Activated CD8-positive, alpha-beta T cell treated with anti-CD3 and anti-CD28 coated beads for 36 hours (primary cell): ENCODE measurements around the gene NKX2-8. TPM values are rescaled to one million over a fixed set of nuclear protein-coding genes. Genes with fewer than 3 reads are reported as not detected.

Source experiments
- ATAC-seq: fragments of 200-7000 bp; cut with Tn5 transposase; one replicate; pipeline ENCODE4 v1.10.0; 2021; ENCODE audit warnings: mild to moderate bottlenecking, moderate library complexity
- CTCF ChIA-PET: fragments of 350-600 bp; sonication (Branson Sonifier 250); formaldehyde crosslinking; loops from one replicate; lab custom pipeline; 2021; ENCODE audit warnings: antibody characterized with exemption; lab: Charles Lee
- POLR2A ChIA-PET: fragments of 350-600 bp; sonication (Branson Sonifier 250); formaldehyde crosslinking; loops from one replicate; lab custom pipeline; 2021; ENCODE audit warnings: antibody characterized with exemption; lab: Charles Lee
- DNase-seq: peaks from one replicate; pipeline ENCODE4 v3.0.0-alpha.2; 2020
- H3K27ac Mint-ChIP-seq: one replicate; pipeline ENCODE4 v1.8.0; 2021; ENCODE audit warnings: mild to moderate bottlenecking, mixed read lengths
- H3K27me3 Mint-ChIP-seq: one replicate; pipeline ENCODE4 v1.8.0; 2021; ENCODE audit warnings: mixed read lengths
- H3K36me3 Mint-ChIP-seq: one replicate; pipeline ENCODE4 v1.8.0; 2021; ENCODE audit warnings: low read depth, mixed read lengths
- H3K4me1 Mint-ChIP-seq: one replicate; pipeline ENCODE4 v1.8.0; 2021; ENCODE audit warnings: low read depth, mixed read lengths
- H3K4me3 Mint-ChIP-seq: one replicate; pipeline ENCODE4 v1.8.0; 2021; ENCODE audit warnings: mild to moderate bottlenecking, moderate library complexity, mixed read lengths
- H3K9me3 Mint-ChIP-seq: one replicate; pipeline ENCODE4 v1.8.0; 2021; ENCODE audit warnings: mixed read lengths
- intact Hi-C: fragments of 100-400 bp; cut with micrococcal nuclease; formaldehyde crosslinking; loops from one replicate; pipeline ENCODE4 v1.10.0; 2022
- total RNA-seq, 2 experiments: library from RNA; stranded (reverse); gene quantifications; one replicate each; pipeline ENCODE4 v1.2.3, GENCODE V29; 2021
- TF ChIP-seq, protein P1 (sequence below): fragments of 200-600 bp; IDR thresholded peaks from one replicate; pipeline ENCODE4 v1.8.0; 2022; ENCODE audit warnings: antibody characterized with exemption, mild to moderate bottlenecking

The NKX2-8 gene
- total RNA-seq, 2 experiments from 2014 or later = not detected

DNA sequence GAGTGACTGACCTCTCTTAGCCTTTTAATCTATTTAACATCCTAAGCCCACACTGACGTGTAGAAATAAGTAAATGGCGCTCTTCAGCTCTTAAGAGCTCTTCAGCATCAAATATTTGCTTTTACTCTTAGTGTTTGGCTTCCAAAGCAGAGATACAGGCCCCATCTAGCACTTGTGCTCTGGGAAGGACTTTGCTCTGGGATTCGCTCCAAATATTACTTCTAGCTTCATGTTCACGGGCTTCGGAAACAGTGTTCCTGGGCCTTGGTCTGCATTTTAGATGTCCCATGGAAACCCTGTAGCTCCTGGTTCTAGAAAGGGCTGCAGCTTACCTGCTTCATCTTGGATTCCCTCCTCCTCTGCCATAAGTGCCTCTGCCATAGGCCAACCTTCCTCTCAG, 2.7 kb upstream of the NKX2-8 start:
- ChIA-PET CTCF (interaction anchor here (1.6 kb wide), 1 partner anchor 32 kb away, joined by 5 read pairs; no protein-coding TSS in a partner anchor), POLR2A (no interaction called here)
- TF ChIP-seq, protein P1, sequence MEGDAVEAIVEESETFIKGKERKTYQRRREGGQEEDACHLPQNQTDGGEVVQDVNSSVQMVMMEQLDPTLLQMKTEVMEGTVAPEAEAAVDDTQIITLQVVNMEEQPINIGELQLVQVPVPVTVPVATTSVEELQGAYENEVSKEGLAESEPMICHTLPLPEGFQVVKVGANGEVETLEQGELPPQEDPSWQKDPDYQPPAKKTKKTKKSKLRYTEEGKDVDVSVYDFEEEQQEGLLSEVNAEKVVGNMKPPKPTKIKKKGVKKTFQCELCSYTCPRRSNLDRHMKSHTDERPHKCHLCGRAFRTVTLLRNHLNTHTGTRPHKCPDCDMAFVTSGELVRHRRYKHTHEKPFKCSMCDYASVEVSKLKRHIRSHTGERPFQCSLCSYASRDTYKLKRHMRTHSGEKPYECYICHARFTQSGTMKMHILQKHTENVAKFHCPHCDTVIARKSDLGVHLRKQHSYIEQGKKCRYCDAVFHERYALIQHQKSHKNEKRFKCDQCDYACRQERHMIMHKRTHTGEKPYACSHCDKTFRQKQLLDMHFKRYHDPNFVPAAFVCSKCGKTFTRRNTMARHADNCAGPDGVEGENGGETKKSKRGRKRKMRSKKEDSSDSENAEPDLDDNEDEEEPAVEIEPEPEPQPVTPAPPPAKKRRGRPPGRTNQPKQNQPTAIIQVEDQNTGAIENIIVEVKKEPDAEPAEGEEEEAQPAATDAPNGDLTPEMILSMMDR = no peak
- peaks cover 61% of the 10 kb centered on the region for H3K27me3 Mint-ChIP-seq
- H3K36me3 Mint-ChIP-seq = no peaks in the 10 kb centered on the region
- no peak overlapping the region for H3K27ac Mint-ChIP-seq
- no peaks in the 10 kb centered on the region for H3K9me3 Mint-ChIP-seq
- no peak overlapping the region for H3K4me3 Mint-ChIP-seq
- ATAC-seq (no peak), DNase-seq (no peak)
- H3K4me1 Mint-ChIP-seq = no peaks in the 10 kb centered on the region
- intact Hi-C loops = loop anchor here (5.0 kb wide), 1 partner anchor 68 kb away; no protein-coding TSS in a partner anchor

DNA sequence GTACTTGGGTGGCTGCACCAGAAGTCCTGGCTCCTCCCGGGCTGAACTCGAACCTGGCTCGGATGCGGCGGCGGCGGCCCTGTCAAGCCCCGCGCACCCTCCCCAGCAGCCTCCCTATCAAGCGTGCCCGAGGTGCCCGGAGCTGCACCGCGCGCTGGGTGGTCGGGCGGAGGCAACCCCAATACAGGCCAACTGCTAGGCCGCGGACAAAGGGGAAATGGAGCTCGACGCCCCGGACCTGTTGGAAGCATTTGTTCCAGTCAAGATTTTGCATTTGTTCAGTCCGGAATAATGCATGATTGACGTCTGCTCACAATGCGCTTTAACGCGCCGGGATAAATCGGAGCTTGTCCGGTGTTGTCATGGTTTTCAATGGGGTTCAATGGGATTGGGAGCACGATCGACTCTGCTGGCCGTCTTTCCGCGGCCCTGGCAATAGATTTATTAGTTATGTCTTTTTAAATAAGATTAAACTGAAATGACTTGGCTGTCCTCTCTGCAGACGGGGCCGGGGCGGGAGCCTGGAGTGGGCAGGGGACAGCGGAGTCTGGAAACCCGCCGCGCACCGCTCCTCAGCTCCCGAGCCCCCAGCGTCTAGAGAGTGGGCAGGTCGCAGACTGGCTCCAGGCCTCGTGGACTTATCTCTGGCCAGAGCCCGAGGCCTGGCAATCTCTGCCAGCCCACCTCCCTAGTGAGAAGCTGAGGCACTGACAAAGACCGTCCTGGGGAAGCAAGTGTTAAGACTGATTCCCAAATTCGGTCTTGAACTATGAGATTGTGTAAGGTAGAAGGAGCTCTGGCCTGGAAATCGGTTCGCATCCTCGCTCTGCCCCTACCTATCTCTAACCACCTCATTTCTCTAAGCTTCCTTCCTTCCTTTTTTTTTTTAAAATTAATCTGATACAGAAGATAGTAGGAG, 1.7 kb upstream of the NKX2-8 start:
- intact Hi-C loops = loop anchor here (5.0 kb wide), 1 partner anchor 73 kb away; no protein-coding TSS in a partner anchor
- DNase-seq = peak; percentile 1

DNA sequence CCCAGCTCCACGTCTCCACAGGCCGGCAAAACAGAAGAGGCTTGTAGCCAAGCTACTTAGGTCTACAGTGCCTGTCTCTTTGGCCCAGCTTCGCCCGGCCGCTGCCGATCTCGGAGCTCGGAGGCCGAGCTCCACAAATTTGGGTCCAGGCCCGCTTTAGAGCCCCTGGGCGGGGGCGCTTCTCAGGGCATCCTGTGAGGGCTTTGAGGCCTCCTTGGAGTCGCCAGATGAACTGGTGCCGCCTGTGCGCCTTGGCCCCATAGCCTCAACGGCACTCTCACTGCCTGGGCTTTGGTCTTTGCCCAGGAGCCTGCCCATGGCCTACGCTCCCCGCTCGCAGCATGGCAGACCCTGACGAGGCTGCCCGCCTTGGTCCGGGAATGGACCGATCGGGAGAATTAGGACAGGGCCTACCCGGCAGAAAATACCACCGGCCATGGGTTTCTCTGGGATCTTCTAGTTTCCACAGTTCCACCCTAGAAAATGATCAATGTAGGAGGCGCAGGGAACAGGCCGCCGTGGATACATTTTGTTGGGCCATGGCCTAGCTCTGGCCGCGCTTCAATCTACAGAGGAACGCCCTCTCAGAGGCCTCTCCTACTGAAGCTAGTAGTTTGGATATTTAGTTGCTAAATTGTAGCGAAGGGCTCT, 953 bp upstream of the NKX2-8 start:
- ChIA-PET POLR2A (no interaction called here), CTCF (interaction anchor here (1.0 to 1.2 kb wide), 3 partner anchors 21 to 50 kb away, joined by 3 read pairs; no protein-coding TSS in a partner anchor)
- no peak for DNase-seq
- H3K27ac Mint-ChIP-seq = no peak overlapping the region
- no peaks in the 10 kb centered on the region for H3K36me3 Mint-ChIP-seq
- no peak for ATAC-seq
- H3K4me3 Mint-ChIP-seq = no peak overlapping the region
- peaks cover 63% of the 10 kb centered on the region for H3K27me3 Mint-ChIP-seq
- intact Hi-C loops = loop anchor here (5.0 kb wide), 1 partner anchor 74 kb away; no protein-coding TSS in a partner anchor
- no peaks in the 10 kb centered on the region for H3K9me3 Mint-ChIP-seq
- no peaks in the 10 kb centered on the region for H3K4me1 Mint-ChIP-seq
- TF ChIP-seq, protein P1 = no peak

More for the DNA sequence above, 1.7 kb upstream of the NKX2-8 start:
- Mint-ChIP-seq H3K27me3 (peaks cover 63% of the 10 kb centered on the region), H3K4me3 (no peak overlapping the region), H3K9me3 (no peaks in the 10 kb centered on the region), H3K4me1 (no peaks in the 10 kb centered on the region), H3K36me3 (no peaks in the 10 kb centered on the region), H3K27ac (no peak overlapping the region)
- CTCF ChIA-PET = interaction anchor here (1.0 to 1.6 kb wide), 4 partner anchors 20 to 50 kb away, joined by 3 to 5 read pairs (median 3); no protein-coding TSS in a partner anchor
- POLR2A ChIA-PET = no interaction called here
- TF ChIP-seq, protein P1 = no peak
- no peak for ATAC-seq

DNA sequence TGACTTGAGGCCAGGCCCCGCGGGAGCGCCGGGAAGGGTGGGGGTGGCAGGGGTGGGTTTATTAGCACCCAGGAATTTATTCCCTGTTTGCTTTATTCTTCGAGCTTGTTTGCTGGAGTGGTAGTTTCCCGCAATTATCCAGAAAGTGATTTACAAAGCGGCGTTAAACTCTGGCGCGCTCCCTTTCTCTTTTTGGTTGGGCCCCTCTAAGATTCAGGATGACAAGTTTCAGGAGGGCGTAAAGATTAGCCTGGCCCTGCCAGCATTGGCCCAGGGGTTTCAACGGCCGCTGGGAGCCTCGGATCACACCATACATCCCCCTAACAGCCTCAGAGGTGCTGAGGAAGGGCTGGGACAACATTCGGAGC, 444 bp upstream of the NKX2-8 start:
- ATAC-seq (no peak), DNase-seq (no peak)
- Mint-ChIP-seq H3K4me3 (no peak overlapping the region), H3K9me3 (no peaks in the 10 kb centered on the region), H3K27ac (no peak overlapping the region), H3K36me3 (no peaks in the 10 kb centered on the region), H3K27me3 (peaks cover 64% of the 10 kb centered on the region), H3K4me1 (no peaks in the 10 kb centered on the region)
- intact Hi-C loops = loop anchor here (5.0 kb wide), 1 partner anchor 74 kb away; no protein-coding TSS in a partner anchor
- TF ChIP-seq, protein P1 = no peak
- ChIA-PET POLR2A (no interaction called here), CTCF (interaction anchor here (1.2 kb wide), 1 partner anchor 21 kb away, joined by 3 read pairs; no protein-coding TSS in a partner anchor)
